ENCODE measurements around the gene PRRC2B.
A peak's percentile ranks its signal among the peaks of the same experiment; 100 is the strongest.

The PRRC2B gene

GRCh38 chr9:131396626-131397025 is 2.7 kb downstream of the PRRC2B start:
- peaks cover 57% of the 10 kb centered on the region for H3K4me1 Mint-ChIP-seq (ENCODE audit: low read depth)

DNA sequence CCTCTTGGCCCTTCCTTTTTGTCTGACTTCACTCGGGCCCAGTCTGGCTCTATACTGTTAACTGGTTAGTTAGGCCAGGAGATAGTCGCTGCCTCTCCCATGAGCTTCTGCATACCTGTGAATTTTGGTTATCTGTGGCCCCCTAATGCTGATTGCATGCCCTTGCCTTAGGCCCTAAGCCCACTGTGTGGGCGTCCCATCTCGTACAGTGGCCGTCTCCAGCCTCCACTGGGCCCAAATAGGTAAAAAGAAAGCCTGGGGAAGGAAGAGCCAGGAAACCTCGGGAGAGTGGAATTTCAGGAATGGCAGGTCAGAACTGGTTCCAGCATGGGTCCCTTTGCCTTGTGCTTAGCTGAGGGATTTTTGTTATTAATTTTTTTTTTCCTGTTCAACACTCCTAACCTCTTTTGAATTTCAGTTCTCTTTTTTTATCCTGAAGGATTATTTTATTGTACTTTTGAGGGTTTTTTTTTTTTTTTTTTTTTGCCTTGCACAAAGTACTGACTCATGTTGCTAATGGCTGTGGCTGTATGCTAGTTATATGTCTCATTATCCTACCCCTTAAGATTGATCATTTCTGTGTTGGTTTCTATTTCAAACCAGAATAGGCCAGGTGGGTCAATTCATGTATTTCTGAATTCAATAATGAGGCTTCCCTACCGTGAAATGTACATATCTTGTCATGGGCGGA is 3.4 kb downstream of the PRRC2B start:
- no peaks in the 10 kb centered on the region for H3K27me3 Mint-ChIP-seq (ENCODE audit: low read depth)
- peaks cover 29% of the 10 kb centered on the region for H3K36me3 Mint-ChIP-seq (ENCODE audit: low read depth)
- no peaks in the 10 kb centered on the region for H3K9me3 Mint-ChIP-seq
- peak overlapping the region; percentile 82 for H3K27ac Mint-ChIP-seq
- H3K4me3 Mint-ChIP-seq = peak overlapping the region; percentile 93
- peaks cover 61% of the 10 kb centered on the region for H3K4me1 Mint-ChIP-seq (ENCODE audit: low read depth)
- no peak for DNase-seq (ENCODE audit: low spot score)

More at GRCh38 chr9:131396626-131397025, 2.7 kb downstream of the PRRC2B start:
- H3K4me3 Mint-ChIP-seq = peak overlapping the region; percentile 93
- no peak for DNase-seq (ENCODE audit: low spot score)
- peaks cover 28% of the 10 kb centered on the region for H3K36me3 Mint-ChIP-seq (ENCODE audit: low read depth)
- H3K27me3 Mint-ChIP-seq (ENCODE audit: low read depth) = no peaks in the 10 kb centered on the region
- peak overlapping the region; percentile 73 for H3K27ac Mint-ChIP-seq
- no peaks in the 10 kb centered on the region for H3K9me3 Mint-ChIP-seq

- Mint-ChIP-seq H3K27me3 (ENCODE audit: low read depth) (no peaks in the 10 kb centered on the region), H3K4me3 (peak overlapping the region; percentile 93), H3K27ac (peak overlapping the region; percentile 82), H3K4me1 (ENCODE audit: low read depth) (peaks cover 65% of the 10 kb centered on the region), H3K9me3 (no peaks in the 10 kb centered on the region), H3K36me3 (ENCODE audit: low read depth) (peaks cover 37% of the 10 kb centered on the region)
- DNase-seq (ENCODE audit: low spot score) = peak; percentile 66
Observed at GRCh38 chr9:131398204-131398603, 4.3 kb downstream of the PRRC2B start.

- Mint-ChIP-seq H3K4me3 (peak overlapping the region; percentile 93), H3K27ac (peak overlapping the region; percentile 69), H3K27me3 (ENCODE audit: low read depth) (no peaks in the 10 kb centered on the region), H3K9me3 (no peaks in the 10 kb centered on the region), H3K36me3 (ENCODE audit: low read depth) (peaks cover 36% of the 10 kb centered on the region), H3K4me1 (ENCODE audit: low read depth) (peaks cover 71% of the 10 kb centered on the region)
- DNase-seq (ENCODE audit: low spot score) = no peak
Observed at GRCh38 chr9:131399972-131400371, 6.1 kb downstream of the PRRC2B start.

DNA sequence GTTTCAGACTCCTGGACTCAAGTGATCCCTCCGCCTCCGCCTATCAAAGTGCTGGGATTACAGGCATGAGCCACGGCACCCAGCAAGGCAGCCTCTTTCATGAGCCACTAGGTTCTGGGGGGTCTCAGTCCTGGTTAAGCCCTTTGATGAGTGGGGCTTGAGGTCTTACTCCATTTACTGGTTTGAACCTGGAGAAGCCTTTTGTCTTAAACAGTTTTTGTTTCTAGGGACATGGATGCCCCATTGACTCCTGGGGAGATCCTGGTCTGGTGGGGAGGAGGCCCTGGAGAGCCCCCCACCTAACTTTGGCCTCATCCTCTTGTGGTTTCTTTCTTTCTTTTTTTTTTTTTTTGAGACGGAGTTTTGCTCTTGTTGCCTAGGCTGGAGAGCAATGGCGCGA is 6.7 kb downstream of the PRRC2B start:
- Mint-ChIP-seq H3K27me3 (ENCODE audit: low read depth) (no peaks in the 10 kb centered on the region), H3K36me3 (ENCODE audit: low read depth) (peaks cover 31% of the 10 kb centered on the region), H3K4me1 (ENCODE audit: low read depth) (peaks cover 71% of the 10 kb centered on the region), H3K9me3 (no peaks in the 10 kb centered on the region), H3K4me3 (peak overlapping the region; percentile 54), H3K27ac (no peak overlapping the region)
- DNase-seq (ENCODE audit: low spot score) = no peak

- Mint-ChIP-seq H3K4me1 (ENCODE audit: low read depth) (peaks cover 73% of the 10 kb centered on the region), H3K36me3 (ENCODE audit: low read depth) (peaks cover 27% of the 10 kb centered on the region), H3K4me3 (peak overlapping the region; percentile 45), H3K27me3 (ENCODE audit: low read depth) (no peaks in the 10 kb centered on the region), H3K9me3 (no peaks in the 10 kb centered on the region), H3K27ac (peak overlapping the region; percentile 45)
- no peak for DNase-seq (ENCODE audit: low spot score)
Observed at GRCh38 chr9:131402073-131402472, 8.2 kb downstream of the PRRC2B start.

DNA sequence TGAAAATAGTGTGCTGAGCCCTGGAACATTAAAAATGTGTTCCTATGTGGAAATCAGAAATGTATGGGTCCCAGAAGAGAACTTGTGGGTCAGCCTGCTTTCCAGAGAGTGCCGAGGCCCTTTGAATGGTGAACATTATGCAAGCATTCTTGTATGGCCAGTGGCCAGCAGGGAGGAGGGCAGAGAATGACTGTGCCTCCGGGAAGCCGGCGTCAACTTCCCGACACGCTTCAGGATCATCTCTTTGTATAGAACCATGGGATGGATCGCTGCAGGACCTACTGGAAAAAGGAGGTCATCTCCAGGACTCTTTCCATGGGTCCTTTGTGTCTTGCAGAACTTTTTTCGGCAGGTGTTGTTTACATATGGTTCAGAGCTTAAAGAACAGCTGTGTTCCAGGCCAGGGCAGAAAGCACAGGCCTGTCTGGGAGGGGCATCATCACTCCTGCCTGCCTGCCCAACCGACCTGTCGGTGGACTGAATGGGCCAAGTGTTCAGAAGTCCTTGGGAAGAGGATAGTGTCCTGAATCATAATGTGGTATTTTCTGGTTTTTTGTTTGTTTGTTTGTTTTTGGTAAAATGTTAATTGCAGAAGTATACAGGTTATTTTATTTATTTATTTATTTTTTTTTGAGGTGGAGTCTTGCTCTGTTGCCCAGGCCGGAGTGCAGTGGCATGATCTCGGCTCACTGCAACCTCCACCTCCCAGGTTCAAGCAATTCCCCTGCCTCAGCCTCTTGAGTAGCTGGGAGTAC is 9.0 kb downstream of the PRRC2B start:
- Mint-ChIP-seq H3K4me3 (peak overlapping the region; percentile 45), H3K4me1 (ENCODE audit: low read depth) (peaks cover 74% of the 10 kb centered on the region), H3K9me3 (no peaks in the 10 kb centered on the region), H3K36me3 (ENCODE audit: low read depth) (peaks cover 26% of the 10 kb centered on the region), H3K27ac (no peak overlapping the region), H3K27me3 (ENCODE audit: low read depth) (no peaks in the 10 kb centered on the region)
- no peak for DNase-seq (ENCODE audit: low spot score)

DNA sequence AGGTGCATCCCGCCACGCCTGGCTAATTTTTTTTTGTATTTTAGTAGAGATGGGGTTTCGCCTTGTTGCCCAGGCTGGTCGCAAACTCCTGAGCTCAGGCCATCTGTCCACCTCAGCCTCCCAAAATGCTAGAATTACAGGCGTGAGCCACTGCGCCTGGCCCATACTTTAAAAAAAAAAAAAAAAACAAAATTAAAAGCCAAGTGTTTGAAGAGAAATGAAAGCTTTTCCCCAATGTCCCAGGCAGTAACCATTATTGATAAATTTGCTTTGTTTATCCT is 9.5 kb downstream of the PRRC2B start:
- no peak for DNase-seq (ENCODE audit: low spot score)
- no peaks in the 10 kb centered on the region for H3K27me3 Mint-ChIP-seq (ENCODE audit: low read depth)
- peaks cover 74% of the 10 kb centered on the region for H3K4me1 Mint-ChIP-seq (ENCODE audit: low read depth)
- no peak overlapping the region for H3K4me3 Mint-ChIP-seq
- H3K36me3 Mint-ChIP-seq (ENCODE audit: low read depth) = peaks cover 25% of the 10 kb centered on the region
- no peaks in the 10 kb centered on the region for H3K9me3 Mint-ChIP-seq
- H3K27ac Mint-ChIP-seq = no peak overlapping the region

GRCh38 chr9:131404581-131404980 is 10.7 kb downstream of the PRRC2B start:
- H3K9me3 Mint-ChIP-seq = no peaks in the 10 kb centered on the region
- H3K4me3 Mint-ChIP-seq = peak overlapping the region; percentile 82
- peak overlapping the region; percentile 83 for H3K27ac Mint-ChIP-seq
- H3K36me3 Mint-ChIP-seq (ENCODE audit: low read depth) = peaks cover 22% of the 10 kb centered on the region
- no peak for DNase-seq (ENCODE audit: low spot score)
- H3K4me1 Mint-ChIP-seq (ENCODE audit: low read depth) = peaks cover 77% of the 10 kb centered on the region
- H3K27me3 Mint-ChIP-seq (ENCODE audit: low read depth) = no peaks in the 10 kb centered on the region

DNA sequence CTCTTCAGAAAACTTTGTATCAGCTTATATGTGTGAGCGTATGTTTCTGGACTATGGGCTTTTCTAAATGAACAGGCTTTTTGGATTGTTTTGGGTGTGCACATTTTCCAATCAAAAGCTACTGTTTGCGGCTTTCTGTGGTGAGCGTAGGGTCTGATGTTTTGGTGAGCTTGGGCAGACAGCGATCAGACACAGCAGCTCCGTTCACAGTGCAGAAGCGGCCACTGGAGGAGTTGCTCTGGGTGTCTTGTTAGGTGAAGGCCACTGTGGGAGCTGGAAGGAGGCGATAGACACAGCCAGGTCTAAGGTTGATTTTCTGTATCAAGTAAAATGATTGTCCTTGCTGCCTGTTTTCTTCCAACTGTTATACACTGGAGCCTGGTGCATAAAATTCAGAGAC is 11.1 kb downstream of the PRRC2B start:
- Mint-ChIP-seq H3K36me3 (ENCODE audit: low read depth) (peaks cover 23% of the 10 kb centered on the region), H3K9me3 (no peaks in the 10 kb centered on the region), H3K27me3 (ENCODE audit: low read depth) (no peaks in the 10 kb centered on the region), H3K27ac (peak overlapping the region; percentile 83), H3K4me3 (peak overlapping the region; percentile 82), H3K4me1 (ENCODE audit: low read depth) (peaks cover 78% of the 10 kb centered on the region)
- DNase-seq (ENCODE audit: low spot score) = no peak

- Mint-ChIP-seq H3K4me3 (peak overlapping the region; percentile 82), H3K27me3 (ENCODE audit: low read depth) (no peaks in the 10 kb centered on the region), H3K9me3 (no peaks in the 10 kb centered on the region), H3K4me1 (ENCODE audit: low read depth) (peaks cover 80% of the 10 kb centered on the region), H3K36me3 (ENCODE audit: low read depth) (peaks cover 25% of the 10 kb centered on the region), H3K27ac (peak overlapping the region; percentile 83)
- no peak for DNase-seq (ENCODE audit: low spot score)
Observed at GRCh38 chr9:131405428-131405827, 11.5 kb downstream of the PRRC2B start.

GRCh38 chr9:131405858-131406537 is 12.1 kb downstream of the PRRC2B start:
- H3K4me3 Mint-ChIP-seq = peak overlapping the region; percentile 82
- H3K9me3 Mint-ChIP-seq = no peaks in the 10 kb centered on the region
- H3K27me3 Mint-ChIP-seq (ENCODE audit: low read depth) = no peaks in the 10 kb centered on the region
- H3K27ac Mint-ChIP-seq = peak overlapping the region; percentile 83
- peaks cover 82% of the 10 kb centered on the region for H3K4me1 Mint-ChIP-seq (ENCODE audit: low read depth)
- no peak for DNase-seq (ENCODE audit: low spot score)
- H3K36me3 Mint-ChIP-seq (ENCODE audit: low read depth) = peaks cover 23% of the 10 kb centered on the region

DNA sequence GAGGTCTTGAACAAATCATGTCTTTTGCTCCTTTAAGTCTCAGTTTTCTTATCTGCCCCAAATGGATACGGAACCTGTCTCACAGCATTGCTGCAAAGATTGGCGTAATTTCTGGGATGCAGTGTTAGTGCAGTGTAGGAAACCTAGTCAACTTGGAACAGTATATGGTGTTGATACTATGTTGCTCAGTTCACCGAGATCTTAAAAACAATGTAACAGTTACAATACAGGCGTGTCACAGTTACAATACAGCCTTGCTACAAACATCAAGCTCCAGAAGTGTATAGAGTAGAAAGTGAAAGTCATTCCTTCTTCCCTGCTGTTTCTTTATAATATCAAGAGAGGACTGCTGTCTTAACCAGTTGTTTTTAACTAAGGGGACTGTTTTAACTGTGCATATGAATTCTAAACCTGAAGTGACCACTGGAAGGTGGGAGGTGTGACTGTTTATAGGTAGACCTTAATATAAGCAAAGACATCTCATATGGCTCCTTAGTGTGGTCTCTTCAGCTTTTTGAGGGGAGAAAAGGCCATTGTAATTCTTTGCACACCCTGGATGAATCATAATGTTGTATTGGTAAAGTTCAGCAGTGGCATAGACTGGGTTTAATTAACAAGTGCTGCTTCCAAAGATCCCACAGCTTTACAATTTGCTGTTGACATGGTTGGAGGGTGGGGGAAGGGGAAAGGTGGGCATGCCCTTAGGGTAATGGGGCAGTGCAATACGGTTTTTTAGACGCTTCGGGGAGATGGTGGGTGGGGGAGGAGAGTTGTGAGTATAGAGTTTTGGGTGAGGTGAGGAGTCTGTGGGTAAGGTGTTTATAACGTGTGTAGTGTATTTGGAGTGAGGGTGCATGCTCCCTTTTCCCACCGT is 12.9 kb downstream of the PRRC2B start:
- no peak for DNase-seq (ENCODE audit: low spot score)
- H3K4me1 Mint-ChIP-seq (ENCODE audit: low read depth) = peaks cover 83% of the 10 kb centered on the region
- H3K27ac Mint-ChIP-seq = peak overlapping the region; percentile 83

More for the DNA sequence above, 12.9 kb downstream of the PRRC2B start:
- Mint-ChIP-seq H3K9me3 (no peaks in the 10 kb centered on the region), H3K4me3 (peak overlapping the region; percentile 82), H3K36me3 (ENCODE audit: low read depth) (peaks cover 20% of the 10 kb centered on the region), H3K27me3 (ENCODE audit: low read depth) (no peaks in the 10 kb centered on the region)
